Esophagus muscularis mucosa (tissue), 4 donors: ENCODE results near the gene EOGT. TPM values are rescaled to one million over a fixed set of nuclear protein-coding genes. Genes with fewer than 3 reads are reported as not detected.

Experiments
- DNase-seq: peaks from one replicate; pipeline ENCODE4 v3.0.0-alpha.2; 2017; ENCODE audit errors: extremely low spot score
- H3K27ac ChIP-seq, 4 donors: fragments of 200-600 bp; sonication (generic); replicated peaks in 1 of 4; 1 replicate in 3 of 4; 2 replicates in 1 of 4; pipeline ENCODE4 v1.5.1; 2016 to 2019; ENCODE audit warnings: mild to moderate bottlenecking in 1 of 4
- H3K27me3 ChIP-seq, 4 donors: fragments of 200-600 bp; sonication (generic); one replicate each; pipeline versions ENCODE4 v1.5.1 to v1.6.0; 2016 to 2019
- H3K36me3 ChIP-seq, 4 donors: fragments of 200-600 bp; sonication (generic); one replicate each; pipeline ENCODE4 v1.5.1; 2016 to 2019
- H3K4me1 ChIP-seq, 4 donors: fragments of 200-600 bp; sonication (generic); one replicate each; pipeline ENCODE4 v1.5.1; 2016 to 2019
- H3K4me3 ChIP-seq, 4 donors: fragments of 200-600 bp; sonication (generic); 1 replicate in 2 of 4; 2 replicates in 2 of 4; pipeline ENCODE4 v1.5.1; 2016 to 2019; ENCODE audit warnings: mild to moderate bottlenecking in 4 of 4, moderate library complexity in 1 of 4
- H3K9me3 ChIP-seq, 4 donors: fragments of 200-600 bp; sonication (generic); 1 replicate in 3 of 4; 2 replicates in 1 of 4; pipeline ENCODE4 v1.5.1; 2016 to 2019
- EP300 ChIP-seq: sonication (generic); formaldehyde crosslinking; IDR thresholded peaks from one replicate; pipeline ENCODE4 v1.6.1; 2017; ENCODE audit warnings: antibody characterized with exemption
- POLR2A ChIP-seq: fragments of 450-650 bp; IDR thresholded peaks from one replicate; pipeline ENCODE4 v1.6.1; 2017; ENCODE audit warnings: antibody characterized with exemption, moderate library complexity, mild to moderate bottlenecking, low read depth
- POLR2AphosphoS5 ChIP-seq, 2 donors: sonication (generic); formaldehyde crosslinking; IDR thresholded peaks; one replicate each; pipeline ENCODE4 v1.6.1; 2017; ENCODE audit warnings: antibody characterized with exemption in 2 of 2
- whole genome bisulfite sequencing: methylation state at CpG from one replicate; pipeline ENCODE4 v1.1.5; 2018; 5-methylcytosine and 5-hydroxymethylcytosine counted together
- intact Hi-C: fragments of 100-400 bp; cut with DNase I; formaldehyde crosslinking; loops from one replicate; pipeline ENCODE4 v1.15.1; 2023
- total RNA-seq, 4 donors: library from RNA; depleted of rRNA; stranded (reverse); fragments of >200 nt; gene quantifications; one replicate each; pipeline versions ENCODE4 v1.1.0 to v1.2.1, GENCODE V29; 2016
- TF ChIP-seq, protein P1 (sequence below), 3 experiments: fragments of 200-600 bp in 2 of 3; fragments of 450-650 bp in 1 of 3; sonication (generic) in 2 of 3; IDR thresholded peaks; one replicate each; pipeline ENCODE4 v1.5.1; 2017 to 2019; ENCODE audit warnings: antibody characterized with exemption in 3 of 3, mild to moderate bottlenecking in 2 of 3, moderate library complexity in 1 of 3

Gene EOGT
- total RNA-seq, 4 donors from 2014 or later = 96.5 to 129 (median 111) TPM

DNA sequence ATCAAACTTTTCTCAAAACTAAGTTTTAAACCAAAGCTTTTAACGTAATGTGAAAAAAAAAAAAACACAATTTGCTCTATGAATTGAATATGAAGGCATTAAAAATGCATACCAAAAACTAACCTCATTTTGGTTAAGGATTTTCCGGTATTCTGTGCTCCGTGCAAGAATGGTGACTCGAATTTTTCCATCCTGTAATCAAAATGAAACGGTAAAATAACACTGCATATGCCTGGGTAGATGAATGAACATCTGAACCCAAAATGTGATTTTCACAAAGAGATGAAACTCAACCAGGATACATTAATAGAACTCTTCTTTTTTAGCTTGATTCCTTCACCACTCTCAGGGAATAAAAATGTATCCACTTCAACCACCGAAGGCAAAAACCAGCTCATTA lies 26.2 kb downstream of the EOGT start:
- no peak overlapping the region for H3K4me3 ChIP-seq
- intact Hi-C loops = no loop called here
- no peak for TF ChIP-seq POLR2AphosphoS5 (IDR thresholded peaks at IDR 0.05)
- TF ChIP-seq EP300 = no peak
- TF ChIP-seq, protein P1, sequence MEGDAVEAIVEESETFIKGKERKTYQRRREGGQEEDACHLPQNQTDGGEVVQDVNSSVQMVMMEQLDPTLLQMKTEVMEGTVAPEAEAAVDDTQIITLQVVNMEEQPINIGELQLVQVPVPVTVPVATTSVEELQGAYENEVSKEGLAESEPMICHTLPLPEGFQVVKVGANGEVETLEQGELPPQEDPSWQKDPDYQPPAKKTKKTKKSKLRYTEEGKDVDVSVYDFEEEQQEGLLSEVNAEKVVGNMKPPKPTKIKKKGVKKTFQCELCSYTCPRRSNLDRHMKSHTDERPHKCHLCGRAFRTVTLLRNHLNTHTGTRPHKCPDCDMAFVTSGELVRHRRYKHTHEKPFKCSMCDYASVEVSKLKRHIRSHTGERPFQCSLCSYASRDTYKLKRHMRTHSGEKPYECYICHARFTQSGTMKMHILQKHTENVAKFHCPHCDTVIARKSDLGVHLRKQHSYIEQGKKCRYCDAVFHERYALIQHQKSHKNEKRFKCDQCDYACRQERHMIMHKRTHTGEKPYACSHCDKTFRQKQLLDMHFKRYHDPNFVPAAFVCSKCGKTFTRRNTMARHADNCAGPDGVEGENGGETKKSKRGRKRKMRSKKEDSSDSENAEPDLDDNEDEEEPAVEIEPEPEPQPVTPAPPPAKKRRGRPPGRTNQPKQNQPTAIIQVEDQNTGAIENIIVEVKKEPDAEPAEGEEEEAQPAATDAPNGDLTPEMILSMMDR (IDR thresholded peaks at IDR 0.05) = no peak
- no peak for TF ChIP-seq POLR2A
- WGBS = 81% methylated on average over 6 of the region's 6 CpGs
- H3K4me1 ChIP-seq = no peaks in the 10 kb centered on the region
- H3K9me3 ChIP-seq = no peaks in the 10 kb centered on the region
- no peak overlapping the region for H3K27ac ChIP-seq
- peaks cover 49 to 92% (median 67%) of the 10 kb centered on the region in 4 donors for H3K36me3 ChIP-seq
- no peak for DNase-seq
- no peaks in the 10 kb centered on the region for H3K27me3 ChIP-seq

DNA sequence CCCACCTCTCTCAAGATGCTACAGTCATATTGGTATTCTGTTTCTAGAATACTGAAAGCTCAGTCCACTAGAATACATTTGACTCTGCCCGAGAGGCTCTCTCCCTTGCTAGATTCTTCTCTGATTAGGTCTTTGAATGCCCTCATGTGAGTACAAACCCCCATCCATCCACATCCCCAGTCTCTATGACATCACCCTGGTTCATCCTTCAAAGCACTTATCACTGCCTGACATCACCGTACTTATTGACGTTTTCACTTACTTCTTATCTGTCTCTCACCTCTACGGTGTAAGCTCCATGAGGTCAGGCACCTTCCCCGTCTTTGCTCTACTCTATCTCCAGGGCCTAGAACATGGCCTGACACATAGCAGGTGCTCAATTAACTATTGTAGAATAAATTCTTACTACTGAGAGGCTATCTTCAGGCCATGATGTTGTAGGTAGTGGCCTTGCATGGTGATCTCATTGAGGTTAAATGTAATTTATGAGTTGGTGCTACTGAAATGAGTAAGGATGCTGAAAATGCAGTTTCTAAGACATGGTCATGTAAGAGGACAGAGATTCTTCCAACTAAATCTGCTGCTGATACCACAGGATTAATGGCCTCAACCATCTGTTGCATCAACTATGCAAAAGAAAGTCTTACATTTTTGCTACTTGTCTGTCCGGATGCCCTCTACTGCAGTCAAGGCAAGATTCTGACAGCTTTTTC lies 26.8 kb downstream of the EOGT start:
- no peak overlapping the region for H3K27ac ChIP-seq
- WGBS = 95% methylated on average over 6 of the region's 6 CpGs
- no peaks in the 10 kb centered on the region for H3K9me3 ChIP-seq
- H3K4me3 ChIP-seq = no peak overlapping the region
- H3K27me3 ChIP-seq = no peaks in the 10 kb centered on the region
- peaks cover 55 to 92% (median 73%) of the 10 kb centered on the region in 4 donors for H3K36me3 ChIP-seq
- DNase-seq = peak; percentile 10
- no peak for TF ChIP-seq EP300
- TF ChIP-seq POLR2A = no peak
- H3K4me1 ChIP-seq = no peaks in the 10 kb centered on the region
- intact Hi-C loops = no loop called here

DNA sequence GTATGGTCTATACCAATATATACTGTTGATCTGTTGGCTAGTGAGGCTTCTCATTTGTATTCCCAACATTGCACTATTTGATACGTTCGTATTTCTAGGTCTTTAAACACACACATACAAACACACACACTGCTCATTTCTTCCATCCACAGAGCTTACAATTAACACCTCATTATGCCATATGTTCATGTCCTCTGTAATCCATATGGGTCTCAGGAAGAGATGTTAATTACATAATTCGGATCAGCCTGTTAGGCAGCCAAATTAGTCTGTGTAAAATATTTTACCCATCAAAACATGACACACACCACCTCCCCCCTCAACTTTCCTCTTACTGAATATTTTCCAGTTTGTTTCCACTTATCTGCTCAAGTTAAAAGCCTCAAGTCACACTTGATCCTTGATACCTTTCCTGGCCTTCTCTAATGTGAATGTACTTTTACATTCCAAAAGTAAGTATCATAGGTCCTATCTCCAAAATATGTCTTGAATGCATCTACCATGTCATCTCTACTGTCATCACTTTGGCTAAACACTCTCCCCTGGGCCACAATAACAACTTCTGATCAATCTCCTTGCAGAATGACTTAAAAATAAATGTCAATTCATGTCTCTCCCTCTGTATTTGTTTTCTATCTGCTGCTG lies 28.2 kb downstream of the EOGT start:
- no peak overlapping the region for H3K4me3 ChIP-seq
- 89% methylated on average over 2 of the region's 3 CpGs for WGBS
- intact Hi-C loops = no loop called here
- H3K9me3 ChIP-seq = no peaks in the 10 kb centered on the region
- no peaks in the 10 kb centered on the region for H3K27me3 ChIP-seq
- DNase-seq = peak; percentile 7
- TF ChIP-seq, protein P1 (IDR thresholded peaks at IDR 0.05) = no peak
- TF ChIP-seq POLR2A (no peak), EP300 (no peak), POLR2AphosphoS5 (IDR thresholded peaks at IDR 0.05) (no peak)
- H3K27ac ChIP-seq = no peak overlapping the region
- no peaks in the 10 kb centered on the region for H3K4me1 ChIP-seq
- peaks cover 69 to 96% (median 84%) of the 10 kb centered on the region in 4 donors for H3K36me3 ChIP-seq

DNA sequence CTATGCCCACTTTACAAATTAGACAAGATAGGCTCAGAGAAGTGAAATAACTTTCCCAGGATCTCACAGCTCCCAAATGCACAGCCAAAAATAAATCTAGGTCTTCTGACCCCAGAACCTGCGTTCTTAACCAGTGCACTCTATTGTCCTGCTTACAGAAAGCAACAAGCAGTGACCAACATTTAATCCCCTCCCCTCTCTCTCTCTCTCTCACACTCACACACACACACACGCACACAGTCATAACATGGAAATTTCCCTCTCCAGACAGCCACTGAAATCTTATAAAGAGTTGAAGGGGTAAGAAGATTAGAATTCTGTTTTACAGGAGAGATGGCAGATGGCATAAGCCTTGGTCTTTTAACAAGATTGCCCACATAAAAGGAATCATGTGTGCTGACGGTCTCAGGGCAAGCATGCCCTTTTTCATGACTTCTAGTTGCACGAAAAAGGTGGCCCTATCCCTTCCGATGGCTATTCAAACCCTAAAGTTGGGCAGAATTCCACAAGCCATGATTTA lies 29.4 kb downstream of the EOGT start:
- Histone ChIP-seq H3K27me3 (no peaks in the 10 kb centered on the region), H3K9me3 (no peaks in the 10 kb centered on the region), H3K4me1 (no peaks in the 10 kb centered on the region), H3K27ac (no peak overlapping the region), H3K4me3 (no peak overlapping the region), H3K36me3 (peaks cover 79 to 100% (median 94%) of the 10 kb centered on the region in 4 donors)
- 73% methylated on average over 5 of the region's 5 CpGs for WGBS
- DNase-seq = peak; percentile 53
- intact Hi-C loops = no loop called here
- TF ChIP-seq POLR2AphosphoS5 (IDR thresholded peaks at IDR 0.05) (no peak), POLR2A (no peak), EP300 (no peak)
- TF ChIP-seq, protein P1 (IDR thresholded peaks at IDR 0.05) = no peak

DNA sequence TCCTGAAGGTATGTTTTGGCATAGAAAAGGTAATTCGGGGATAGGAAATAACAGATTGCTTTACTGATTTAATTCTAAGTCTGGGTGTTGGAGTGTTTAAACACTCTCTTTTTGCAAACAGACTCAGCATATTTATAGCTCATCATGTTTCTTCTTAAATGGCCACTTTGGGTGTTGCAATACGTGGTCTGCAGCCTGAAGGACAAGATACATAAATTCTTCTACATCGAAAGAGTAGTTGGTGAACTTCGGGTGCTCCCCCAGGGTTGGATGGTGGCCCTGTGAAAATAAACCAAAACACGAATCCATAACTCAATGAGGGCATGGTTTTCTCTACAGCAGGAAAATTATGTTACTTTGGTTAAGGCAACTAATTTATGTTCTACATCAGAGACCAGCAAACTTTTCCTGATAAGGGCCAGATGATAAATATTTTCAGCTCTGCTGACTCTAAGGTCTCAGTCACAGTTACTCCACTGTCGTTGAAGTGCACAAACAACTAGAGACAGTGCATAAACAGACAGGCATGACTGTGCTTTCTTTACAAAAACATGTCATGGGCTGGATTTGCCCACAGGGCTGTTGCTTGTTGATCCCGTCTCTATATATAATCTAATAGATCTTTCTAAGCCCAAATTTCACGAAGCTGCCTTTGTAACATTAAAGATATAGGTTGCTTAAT lies 35.9 kb downstream of the EOGT start:
- Histone ChIP-seq H3K27ac (no peak overlapping the region), H3K36me3 (peaks cover 64 to 75% (median 69%) of the 10 kb centered on the region in 4 donors), H3K4me3 (no peak overlapping the region), H3K27me3 (no peaks in the 10 kb centered on the region), H3K9me3 (no peaks in the 10 kb centered on the region), H3K4me1 (peaks cover 0 to 3% (median 0%) of the 10 kb centered on the region in 4 donors)
- intact Hi-C loops = no loop called here
- WGBS = 78% methylated on average over 8 of the region's 8 CpGs
- TF ChIP-seq POLR2AphosphoS5 (IDR thresholded peaks at IDR 0.05) = no peak
- TF ChIP-seq, protein P1 (IDR thresholded peaks at IDR 0.05) = no peak
- DNase-seq = no peak
